ENCODE measurements around the gene OR1J2. TPM values are rescaled to one million over a fixed set of nuclear protein-coding genes. Genes with fewer than 3 reads are reported as not detected.
"Not testable (repeated sequence)": the region's sequence is repeated elsewhere in the genome, so short reads cannot be mapped to it uniquely, and the experiment has no call there.

OR1J2 gene
- total RNA-seq, 4 donors from 2014 or later: not detected

GRCh38 chr9:122526602-122527001 is 16.0 kb downstream of the OR1J2 start:
- Histone ChIP-seq H3K9me3 (no peaks in the 10 kb centered on the region), H3K4me3 (no peak overlapping the region), H3K4me1 (no peaks in the 10 kb centered on the region), H3K27me3 (no peaks in the 10 kb centered on the region), H3K36me3 (no peaks in the 10 kb centered on the region), H3K27ac (no peak overlapping the region)
- intact Hi-C loops (cut with DNase I): no loop called here
- TF ChIP-seq CTCF (IDR thresholded peaks at IDR 0.05) (no peak), POLR2A (IDR thresholded peaks at IDR 0.05) (no peak)
- WGBS, 2 donors: 69 to 77% methylated on average over 10 of the region's 10 CpGs
- no peak for DNase-seq

GRCh38 chr9:122527193-122527592 is 16.6 kb downstream of the OR1J2 start, which contains the start of gene OR1N1:
Gene OR1N1 (minus strand): TSS chr9:122527293. CDS start chr9:122527293, 0 bp downstream.
- Histone ChIP-seq H3K4me3 (no peak within 1 kb of the TSS), H3K4me1 (no peaks in the 10 kb centered on the region), H3K27me3 (no peaks in the 10 kb centered on the region), H3K27ac (no peak within 1 kb of the TSS), H3K36me3 (no peaks in the 10 kb centered on the region), H3K9me3 (no peaks in the 10 kb centered on the region)
- intact Hi-C loops (cut with DNase I): no loop called here
- TF ChIP-seq POLR2A (IDR thresholded peaks at IDR 0.05): no peak
- no peak for TF ChIP-seq CTCF (IDR thresholded peaks at IDR 0.05)
- no peak for DNase-seq
- 78 to 91% methylated on average over 3 of the region's 3 CpGs for WGBS, 2 donors

- WGBS, 2 donors: 61 to 66% methylated on average over 4 of the region's 4 CpGs
Measured at GRCh38 chr9:122531157-122531556, 20.6 kb downstream of the OR1J2 start.

GRCh38 chr9:122536134-122536533 is 25.5 kb downstream of the OR1J2 start:
- no peak for TF ChIP-seq CTCF (IDR thresholded peaks at IDR 0.05)
- no peak for TF ChIP-seq POLR2A (IDR thresholded peaks at IDR 0.05)
- intact Hi-C loops (cut with DNase I): no loop called here

More at GRCh38 chr9:122531157-122531556, 20.6 kb downstream of the OR1J2 start:
- H3K36me3 ChIP-seq; H3K27ac ChIP-seq; H3K4me1 ChIP-seq; H3K9me3 ChIP-seq; intact Hi-C loops (cut with DNase I); H3K4me3 ChIP-seq; H3K27me3 ChIP-seq; DNase-seq: not testable (repeated sequence)

GRCh38 chr9:122537066-122537465 is 26.5 kb downstream of the OR1J2 start:
- H3K9me3 ChIP-seq; H3K4me3 ChIP-seq; H3K4me1 ChIP-seq; H3K27me3 ChIP-seq; H3K36me3 ChIP-seq; DNase-seq; intact Hi-C loops (cut with DNase I); H3K27ac ChIP-seq: not testable (repeated sequence)
- whole genome bisulfite sequencing, 2 donors: 62 to 67% methylated on average over 7 of the region's 7 CpGs

More at GRCh38 chr9:122536134-122536533, 25.5 kb downstream of the OR1J2 start:
- no peak overlapping the region for H3K27ac ChIP-seq
- DNase-seq: no peak
- H3K4me3 ChIP-seq: no peak overlapping the region
- H3K4me1 ChIP-seq: no peaks in the 10 kb centered on the region
- WGBS, 2 donors: 93% methylated on average over 1 of the region's 1 CpG
- no peaks in the 10 kb centered on the region for H3K9me3 ChIP-seq
- no peaks in the 10 kb centered on the region for H3K36me3 ChIP-seq
- no peaks in the 10 kb centered on the region for H3K27me3 ChIP-seq

- intact Hi-C loops (cut with DNase I): no loop called here
- Histone ChIP-seq H3K27me3 (no peaks in the 10 kb centered on the region), H3K27ac (no peak overlapping the region), H3K4me1 (no peaks in the 10 kb centered on the region), H3K36me3 (no peaks in the 10 kb centered on the region), H3K9me3 (no peaks in the 10 kb centered on the region), H3K4me3 (no peak overlapping the region)
- 57 to 65% methylated on average over 2 of the region's 2 CpGs for WGBS, 2 donors
- TF ChIP-seq CTCF (IDR thresholded peaks at IDR 0.05): no peak
- no peak for TF ChIP-seq POLR2A (IDR thresholded peaks at IDR 0.05)
- no peak for DNase-seq
Measured at GRCh38 chr9:122538757-122539156, 28.2 kb downstream of the OR1J2 start.
